Esophagus muscularis mucosa (tissue), 4 donors: ENCODE measurements around the gene CMBL. TPM values are rescaled to one million over a fixed set of nuclear protein-coding genes. Genes with fewer than 3 reads are reported as not detected.
A peak's percentile ranks its signal among the peaks of the same experiment; 100 is the strongest.

Experiments
- DNase-seq: peaks from one replicate; pipeline ENCODE4 v3.0.0-alpha.2; 2017; ENCODE audit errors: extremely low spot score
- H3K27ac ChIP-seq, 4 donors: fragments of 200-600 bp; sonication (generic); replicated peaks in 1 of 4; 1 replicate in 3 of 4; 2 replicates in 1 of 4; pipeline ENCODE4 v1.5.1; 2016 to 2019; ENCODE audit warnings: mild to moderate bottlenecking in 1 of 4
- H3K27me3 ChIP-seq, 4 donors: fragments of 200-600 bp; sonication (generic); one replicate each; pipeline versions ENCODE4 v1.5.1 to v1.6.0; 2016 to 2019
- H3K36me3 ChIP-seq, 4 donors: fragments of 200-600 bp; sonication (generic); one replicate each; pipeline ENCODE4 v1.5.1; 2016 to 2019
- H3K4me1 ChIP-seq, 4 donors: fragments of 200-600 bp; sonication (generic); one replicate each; pipeline ENCODE4 v1.5.1; 2016 to 2019
- H3K4me3 ChIP-seq, 4 donors: fragments of 200-600 bp; sonication (generic); 1 replicate in 2 of 4; 2 replicates in 2 of 4; pipeline ENCODE4 v1.5.1; 2016 to 2019; ENCODE audit warnings: mild to moderate bottlenecking in 4 of 4, moderate library complexity in 1 of 4
- H3K9me3 ChIP-seq, 4 donors: fragments of 200-600 bp; sonication (generic); 1 replicate in 3 of 4; 2 replicates in 1 of 4; pipeline ENCODE4 v1.5.1; 2016 to 2019
- EP300 ChIP-seq: sonication (generic); formaldehyde crosslinking; IDR thresholded peaks from one replicate; pipeline ENCODE4 v1.6.1; 2017; ENCODE audit warnings: antibody characterized with exemption
- POLR2A ChIP-seq: fragments of 450-650 bp; IDR thresholded peaks from one replicate; pipeline ENCODE4 v1.6.1; 2017; ENCODE audit warnings: antibody characterized with exemption, moderate library complexity, mild to moderate bottlenecking, low read depth
- POLR2AphosphoS5 ChIP-seq, 2 donors: sonication (generic); formaldehyde crosslinking; IDR thresholded peaks; one replicate each; pipeline ENCODE4 v1.6.1; 2017; ENCODE audit warnings: antibody characterized with exemption in 2 of 2
- WGBS: methylation state at CpG from one replicate; pipeline ENCODE4 v1.1.5; 2018; 5-methylcytosine and 5-hydroxymethylcytosine counted together
- intact Hi-C: fragments of 100-400 bp; cut with DNase I; formaldehyde crosslinking; loops from one replicate; pipeline ENCODE4 v1.15.1; 2023
- small RNA-seq, 3 donors: library from RNA; depleted of rRNA; stranded (forward); fragments of <200 nt; gene quantifications; one replicate each; pipeline ENCODE3, GENCODE V24; 2016
- total RNA-seq, 4 donors: library from RNA; depleted of rRNA; stranded (reverse); fragments of >200 nt; gene quantifications; one replicate each; pipeline versions ENCODE4 v1.1.0 to v1.2.1, GENCODE V29; 2016
- TF ChIP-seq, protein P1 (sequence below), 3 experiments: fragments of 200-600 bp in 2 of 3; fragments of 450-650 bp in 1 of 3; sonication (generic) in 2 of 3; IDR thresholded peaks; one replicate each; pipeline ENCODE4 v1.5.1; 2017 to 2019; ENCODE audit warnings: antibody characterized with exemption in 3 of 3, mild to moderate bottlenecking in 2 of 3, moderate library complexity in 1 of 3

The CMBL gene
- total RNA-seq, 4 donors from 2014 or later: 3.8 to 7.8 (median 5.1) TPM

- no peaks in the 10 kb centered on the region for H3K4me1 ChIP-seq
- intact Hi-C loops: no loop called here
- peaks cover 0 to 59% (median 36%) of the 10 kb centered on the region in 4 donors for H3K36me3 ChIP-seq
- no peak for DNase-seq
- WGBS: 65% methylated on average over 7 of the region's 7 CpGs
- H3K9me3 ChIP-seq: no peaks in the 10 kb centered on the region
- no peaks in the 10 kb centered on the region for H3K27me3 ChIP-seq
- H3K27ac ChIP-seq: no peak overlapping the region
- TF ChIP-seq, protein P1, sequence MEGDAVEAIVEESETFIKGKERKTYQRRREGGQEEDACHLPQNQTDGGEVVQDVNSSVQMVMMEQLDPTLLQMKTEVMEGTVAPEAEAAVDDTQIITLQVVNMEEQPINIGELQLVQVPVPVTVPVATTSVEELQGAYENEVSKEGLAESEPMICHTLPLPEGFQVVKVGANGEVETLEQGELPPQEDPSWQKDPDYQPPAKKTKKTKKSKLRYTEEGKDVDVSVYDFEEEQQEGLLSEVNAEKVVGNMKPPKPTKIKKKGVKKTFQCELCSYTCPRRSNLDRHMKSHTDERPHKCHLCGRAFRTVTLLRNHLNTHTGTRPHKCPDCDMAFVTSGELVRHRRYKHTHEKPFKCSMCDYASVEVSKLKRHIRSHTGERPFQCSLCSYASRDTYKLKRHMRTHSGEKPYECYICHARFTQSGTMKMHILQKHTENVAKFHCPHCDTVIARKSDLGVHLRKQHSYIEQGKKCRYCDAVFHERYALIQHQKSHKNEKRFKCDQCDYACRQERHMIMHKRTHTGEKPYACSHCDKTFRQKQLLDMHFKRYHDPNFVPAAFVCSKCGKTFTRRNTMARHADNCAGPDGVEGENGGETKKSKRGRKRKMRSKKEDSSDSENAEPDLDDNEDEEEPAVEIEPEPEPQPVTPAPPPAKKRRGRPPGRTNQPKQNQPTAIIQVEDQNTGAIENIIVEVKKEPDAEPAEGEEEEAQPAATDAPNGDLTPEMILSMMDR (IDR thresholded peaks at IDR 0.05): peak in 1 of 3 experiments; percentile 5
- TF ChIP-seq EP300: no peak
- H3K4me3 ChIP-seq: no peak overlapping the region
Observed at GRCh38 chr5:10233505-10233904, 74.2 kb downstream of the CMBL start.

- intact Hi-C loops: no loop called here
- no peak for DNase-seq
- Histone ChIP-seq H3K4me1 (no peaks in the 10 kb centered on the region), H3K9me3 (no peaks in the 10 kb centered on the region), H3K27me3 (no peaks in the 10 kb centered on the region), H3K27ac (no peak overlapping the region), H3K36me3 (peaks cover 0 to 54% (median 33%) of the 10 kb centered on the region in 4 donors), H3K4me3 (no peak overlapping the region)
- 97% methylated on average over 7 of the region's 7 CpGs for WGBS
- TF ChIP-seq EP300: no peak
- no peak for TF ChIP-seq POLR2A
- TF ChIP-seq, protein P1 (IDR thresholded peaks at IDR 0.05): no peak
- TF ChIP-seq POLR2AphosphoS5 (IDR thresholded peaks at IDR 0.05): no peak
Observed at GRCh38 chr5:10233011-10233410, 74.7 kb downstream of the CMBL start.

- no peak for DNase-seq
- H3K27me3 ChIP-seq: no peaks in the 10 kb centered on the region
- no peaks in the 10 kb centered on the region for H3K9me3 ChIP-seq
- H3K36me3 ChIP-seq: peaks cover 0 to 48% (median 29%) of the 10 kb centered on the region in 4 donors
- WGBS: over 99% methylated on average over 9 of the region's 9 CpGs
- no peak overlapping the region for H3K27ac ChIP-seq
- H3K4me1 ChIP-seq: no peaks in the 10 kb centered on the region
- intact Hi-C loops: no loop called here
- no peak overlapping the region for H3K4me3 ChIP-seq
- TF ChIP-seq POLR2A (no peak), POLR2AphosphoS5 (IDR thresholded peaks at IDR 0.05) (no peak), EP300 (no peak)
Observed at GRCh38 chr5:10232386-10232785, 75.3 kb downstream of the CMBL start.

DNA sequence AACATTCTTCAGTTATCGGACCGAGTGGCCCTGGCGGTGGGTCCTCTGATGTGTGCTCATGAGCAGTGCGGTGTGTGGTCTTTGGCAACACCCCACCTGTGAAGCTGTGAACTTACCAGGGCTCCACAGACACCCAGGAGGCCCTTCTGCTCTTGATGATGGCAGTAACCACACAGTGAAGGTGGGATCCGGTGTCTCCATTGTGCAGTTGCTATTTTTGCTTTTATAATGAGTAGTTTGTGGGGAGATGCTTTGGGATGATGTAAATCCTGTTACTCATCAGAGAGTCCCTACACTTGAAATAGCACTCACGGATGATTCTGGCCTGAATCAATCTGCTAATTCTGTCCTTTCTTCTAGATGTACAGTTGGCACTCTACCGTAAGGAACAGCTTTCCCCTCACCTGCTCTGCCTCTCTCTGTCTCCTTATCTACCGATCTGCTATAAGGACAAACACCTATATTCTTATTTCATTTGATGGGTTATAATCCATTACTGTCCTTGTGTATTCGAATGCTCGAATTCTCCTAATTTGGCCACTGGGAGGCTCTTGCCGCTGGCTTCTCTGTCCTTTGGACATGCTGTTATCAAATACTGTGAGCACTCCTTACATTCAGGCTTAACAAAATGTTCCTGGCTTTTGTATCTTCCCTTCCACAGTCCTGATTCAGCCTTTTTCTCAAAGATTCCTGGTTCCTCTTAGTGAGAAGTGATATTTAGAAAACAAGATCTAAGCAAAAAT, 78.2 kb downstream of the CMBL start:
- DNase-seq: no peak
- H3K4me1 ChIP-seq: no peaks in the 10 kb centered on the region
- peaks cover 0 to 25% (median 11%) of the 10 kb centered on the region in 4 donors for H3K36me3 ChIP-seq
- TF ChIP-seq EP300 (no peak), POLR2AphosphoS5 (IDR thresholded peaks at IDR 0.05) (no peak), POLR2A (no peak)
- TF ChIP-seq, protein P1 (IDR thresholded peaks at IDR 0.05): no peak
- H3K9me3 ChIP-seq: no peaks in the 10 kb centered on the region
- no peak overlapping the region for H3K27ac ChIP-seq
- H3K4me3 ChIP-seq: no peak overlapping the region
- intact Hi-C loops: no loop called here
- 88% methylated on average over 11 of the region's 11 CpGs for WGBS
- no peaks in the 10 kb centered on the region for H3K27me3 ChIP-seq

GRCh38 chr5:10228288-10228687, 79.4 kb downstream of the CMBL start:
- WGBS: 89% methylated on average over 1 of the region's 1 CpG
- no peak for TF ChIP-seq EP300
- no peak for TF ChIP-seq POLR2A
- no peak for TF ChIP-seq POLR2AphosphoS5 (IDR thresholded peaks at IDR 0.05)
- TF ChIP-seq, protein P1 (IDR thresholded peaks at IDR 0.05): no peak
- no peaks in the 10 kb centered on the region for H3K9me3 ChIP-seq
- H3K27ac ChIP-seq: no peak overlapping the region
- no peak overlapping the region for H3K4me3 ChIP-seq
- peaks cover 0 to 15% (median 6%) of the 10 kb centered on the region in 4 donors for H3K36me3 ChIP-seq
- no peaks in the 10 kb centered on the region for H3K4me1 ChIP-seq
- DNase-seq: no peak
- intact Hi-C loops: no loop called here
- H3K27me3 ChIP-seq: no peaks in the 10 kb centered on the region

Small RNA genes within 50 kb of the gene (small RNA-seq; reads per million reads assigned to genes)
- 0 reads per million in 3 donors for gene RF00019

Other genes starting within 250 kb of the CMBL start
- 10 to 100 TPM in 2 of 4 donors, 1 to 10 TPM in 2; 7.6 to 18.4 (median 10.2) TPM for gene ATPSCKMT, start 58.0 kb downstream of the CMBL start, total RNA-seq
- 100 to 1,000 TPM; 100 to 165 (median 142) TPM for gene CCT5, start 57.6 kb downstream of the CMBL start, total RNA-seq
- gene MARCHF6, start 45.8 kb upstream of the CMBL start, total RNA-seq: 100 to 1,000 TPM in 1 of 4 donors, 10 to 100 TPM in 3; 76.5 to 121 (median 92.9) TPM
- 1 to 10 TPM in 2 of 4 donors, under 1 TPM in 2; 0.63 to 1.7 (median 1.1) TPM for gene ROPN1L, start 134.0 kb upstream of the CMBL start, total RNA-seq